GDM1 (cell line): Measurements from ENCODE around the gene SOX6.

Source experiments
- DNase-seq: peaks from one replicate; lab custom pipeline; 2025; lab: John Stamatoyannopoulos, UW

The SOX6 gene

DNA sequence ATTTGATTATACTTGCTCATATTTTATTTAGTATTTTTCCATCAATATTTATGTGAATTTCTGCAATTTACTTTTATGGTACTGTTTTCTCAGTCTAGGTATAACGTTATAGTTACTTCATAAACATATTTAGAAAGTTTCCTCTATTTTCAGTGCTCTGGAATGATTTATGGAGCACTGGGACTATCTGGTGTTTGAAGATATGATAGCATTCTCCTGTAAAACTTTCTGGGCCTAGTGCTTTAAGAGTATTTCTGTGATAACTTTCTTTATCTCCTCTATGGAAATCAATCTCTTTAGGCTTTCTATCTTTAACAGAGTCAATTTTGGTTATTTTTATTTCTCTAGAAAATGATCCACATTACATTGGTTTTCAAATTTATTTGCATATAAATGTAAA lies 85.1 kb downstream of the SOX6 start:
- no peak for DNase-seq

DNA sequence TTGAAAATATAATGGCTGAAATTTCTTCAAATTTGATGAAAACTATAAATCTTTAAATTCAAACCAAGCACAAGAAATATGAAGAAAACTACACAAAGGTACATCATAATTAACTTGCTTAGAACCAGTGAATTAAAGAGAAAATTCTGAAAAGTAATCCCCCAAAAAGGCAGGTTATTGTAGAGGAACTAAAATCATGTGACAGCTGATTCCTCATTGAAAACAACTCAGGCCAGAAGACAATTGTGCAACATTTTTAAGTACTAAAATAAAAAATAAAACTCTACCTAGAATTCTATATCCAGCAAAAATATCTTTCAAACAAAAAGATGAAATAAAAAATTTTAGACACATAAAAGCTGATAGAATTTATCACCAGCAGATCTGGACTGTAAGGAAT lies 90.3 kb downstream of the SOX6 start:
- no peak for DNase-seq

DNA sequence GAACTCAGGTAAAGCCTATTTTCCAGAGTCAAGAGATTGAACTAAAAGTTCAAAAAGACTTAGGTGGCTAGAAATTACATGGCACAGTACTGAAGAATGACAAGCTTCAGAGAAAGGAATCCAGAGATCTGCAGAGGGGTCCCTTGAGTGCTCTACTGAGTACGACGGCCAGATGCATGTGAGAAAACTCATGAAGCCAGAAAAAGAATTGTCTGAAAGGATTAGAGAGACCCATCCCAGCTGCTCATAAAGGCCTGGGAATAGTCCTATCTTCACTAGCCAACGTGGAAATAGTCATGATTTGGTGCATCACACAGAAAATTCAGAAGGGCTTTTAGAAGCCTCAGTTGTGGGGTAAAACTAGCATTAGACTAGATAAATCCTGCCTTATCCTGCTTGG lies 91.3 kb downstream of the SOX6 start:
- no peak for DNase-seq

DNA sequence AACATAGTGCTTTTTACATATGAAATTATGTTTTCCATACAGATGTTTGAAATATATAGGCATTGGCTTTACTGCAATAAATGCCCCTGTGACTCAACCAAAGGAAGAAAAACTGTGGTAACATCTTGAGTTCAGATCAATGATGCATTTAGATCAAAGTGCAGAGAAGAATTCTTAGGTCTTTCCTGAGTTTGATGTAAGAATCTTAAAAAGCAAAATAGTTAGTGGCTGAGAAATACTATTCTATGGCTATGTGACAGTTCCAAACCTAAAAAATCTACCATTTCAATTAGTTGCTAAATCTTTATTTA lies 93.7 kb downstream of the SOX6 start:
- no peak for DNase-seq

DNA sequence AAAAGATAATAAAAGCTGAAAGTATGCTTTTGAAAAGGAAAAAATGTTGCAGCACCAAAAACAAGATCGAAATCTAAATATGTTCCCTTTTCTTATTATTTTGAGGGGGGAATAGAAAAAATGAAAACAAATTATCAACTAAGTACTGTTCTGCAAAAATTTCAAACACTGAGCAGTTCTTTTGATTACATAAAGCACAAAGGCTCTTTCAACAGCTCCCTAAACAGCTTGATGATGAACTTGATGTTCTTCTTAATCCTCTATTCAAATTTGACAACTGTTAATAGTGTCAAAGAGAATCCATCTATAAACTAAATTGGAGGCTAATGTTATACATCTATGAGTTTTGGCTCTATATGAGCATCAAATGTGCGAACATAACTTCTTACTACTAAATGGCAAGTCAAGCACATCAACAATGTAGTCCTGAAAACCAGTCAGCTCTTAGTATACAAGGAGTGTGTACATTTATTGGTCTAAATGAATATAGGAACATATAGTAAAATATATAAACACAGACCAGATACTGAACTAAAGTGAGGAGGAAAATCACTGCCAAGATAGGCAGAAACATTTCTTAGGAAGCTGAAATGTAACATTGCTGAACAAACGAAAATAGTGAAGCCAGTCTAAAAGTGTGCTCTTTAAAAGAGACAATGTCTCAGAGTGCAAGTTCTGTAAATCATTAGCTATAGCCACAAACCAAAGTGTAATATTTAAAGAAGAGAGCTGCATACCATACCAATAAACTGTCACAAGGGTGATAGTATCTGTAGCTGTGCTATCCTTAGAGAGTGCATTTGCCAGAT lies 94.3 kb downstream of the SOX6 start:
- DNase-seq: no peak

DNA sequence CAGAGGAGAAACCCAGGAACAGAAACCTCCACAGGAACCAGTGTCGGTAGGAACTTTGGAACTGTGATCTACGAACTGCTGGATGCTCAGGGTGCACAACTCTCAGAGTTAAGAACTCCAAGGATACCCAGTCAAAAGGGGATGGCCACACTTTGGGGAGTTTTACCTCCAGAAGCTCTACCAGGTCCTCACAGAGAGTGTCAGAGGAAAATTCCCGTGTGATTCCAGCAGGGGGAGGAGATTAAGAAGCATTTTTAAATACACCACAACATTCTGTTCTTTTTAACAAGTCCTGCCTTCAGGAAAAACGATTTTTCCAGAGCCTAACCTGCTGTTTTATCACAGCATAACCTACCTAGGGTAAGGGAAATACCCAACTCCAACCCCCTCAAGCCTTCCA lies 104.0 kb downstream of the SOX6 start:
- no peak for DNase-seq

DNA sequence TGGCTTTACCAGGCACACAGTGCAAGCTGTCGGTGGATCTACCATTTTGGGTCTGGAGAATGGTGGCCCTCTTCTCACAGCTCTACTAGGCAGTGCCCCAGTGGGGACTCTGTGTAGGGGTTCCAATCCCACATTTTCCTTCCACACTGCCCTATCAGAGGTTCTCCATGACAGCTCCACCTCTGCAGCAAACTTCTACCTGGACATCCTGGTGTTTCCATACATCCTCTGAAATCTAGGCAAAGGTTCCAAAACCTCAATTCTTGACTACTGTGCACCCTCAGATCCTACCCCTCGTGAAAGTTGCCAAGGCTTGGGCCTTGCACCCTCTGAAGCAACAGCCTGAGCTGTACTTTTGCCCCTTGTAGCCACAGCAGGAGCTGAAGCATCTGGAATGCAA lies 108.1 kb downstream of the SOX6 start:
- no peak for DNase-seq

DNA sequence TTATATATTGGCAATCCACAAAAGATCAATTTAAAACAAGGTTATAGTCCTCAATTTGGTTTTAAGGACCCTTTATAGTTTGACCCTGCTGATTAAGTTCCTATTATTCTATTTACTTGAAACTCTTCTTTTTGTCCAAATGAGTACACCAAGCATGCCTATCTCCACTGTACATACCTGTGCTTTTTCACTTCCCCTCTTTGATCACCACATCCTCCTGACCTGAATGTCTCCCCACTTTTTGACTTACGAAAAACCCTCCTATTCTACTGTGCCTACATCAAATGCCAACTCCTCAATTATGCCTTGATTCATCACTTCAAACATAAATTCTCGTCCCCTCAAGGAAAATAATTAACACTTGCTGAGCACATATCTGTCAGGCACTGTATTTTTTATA lies 113.5 kb downstream of the SOX6 start:
- no peak for DNase-seq

DNA sequence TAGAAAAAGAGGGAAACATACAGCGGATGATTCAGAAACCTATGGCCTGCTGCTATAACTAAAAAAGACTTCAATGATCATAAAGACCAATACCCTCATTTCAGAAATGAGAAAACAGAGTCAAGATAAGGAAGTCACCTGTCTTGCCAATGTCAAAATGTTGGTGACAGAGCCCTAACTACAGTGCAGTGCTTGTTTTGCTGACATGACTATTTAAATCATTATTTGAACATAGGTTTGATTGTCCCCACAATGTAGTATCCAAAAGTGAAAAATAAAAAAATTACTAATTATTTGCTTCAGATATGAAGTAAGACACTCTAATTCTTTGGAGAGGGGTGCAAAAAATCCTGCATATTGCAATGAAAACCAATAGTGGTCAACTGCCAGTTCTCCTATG lies 115.7 kb downstream of the SOX6 start:
- DNase-seq: no peak

DNA sequence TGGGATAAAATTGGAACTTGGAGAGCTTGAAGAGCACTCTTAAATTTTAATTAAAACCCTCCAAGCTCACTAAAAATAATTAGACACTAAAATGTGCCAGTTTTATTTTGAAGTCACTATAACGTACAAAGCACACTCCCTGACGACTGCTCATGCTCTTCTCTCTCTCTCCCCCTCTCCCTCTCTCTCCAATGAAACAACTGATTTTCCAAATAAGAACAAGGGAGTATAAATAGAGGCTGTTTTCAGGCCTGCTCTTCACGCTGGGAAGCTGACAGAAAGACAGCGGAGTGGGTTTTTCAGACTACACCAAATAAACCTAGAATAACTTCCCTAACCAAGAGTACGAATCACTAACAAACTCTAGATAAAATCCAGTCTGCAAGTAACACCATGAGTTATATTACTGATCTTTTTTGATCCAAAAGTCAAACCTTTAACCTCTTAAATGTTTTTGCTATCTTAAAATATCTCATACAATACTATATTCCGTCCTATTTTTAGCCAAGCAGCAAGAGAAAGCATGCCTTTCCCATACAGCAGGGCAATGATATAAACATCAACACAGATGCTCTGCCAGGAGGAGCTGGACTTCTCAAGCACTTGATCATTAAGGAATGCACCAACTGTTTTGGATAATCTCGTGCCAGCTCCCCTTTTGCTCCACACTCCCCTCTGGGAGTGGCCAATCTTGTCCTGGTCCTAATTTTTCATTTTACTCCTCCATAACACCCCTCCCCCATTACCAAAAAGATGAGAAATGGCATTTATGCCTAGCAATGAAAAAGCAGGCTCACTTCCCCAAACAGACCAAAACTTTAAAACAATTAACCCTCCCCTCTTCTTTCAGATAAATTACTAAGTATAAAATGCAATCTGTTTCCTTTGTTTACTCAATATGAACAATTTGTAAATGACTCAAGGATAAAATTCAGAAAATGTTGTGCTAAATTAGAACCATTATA lies 116.9 kb downstream of the SOX6 start:
- no peak for DNase-seq

DNA sequence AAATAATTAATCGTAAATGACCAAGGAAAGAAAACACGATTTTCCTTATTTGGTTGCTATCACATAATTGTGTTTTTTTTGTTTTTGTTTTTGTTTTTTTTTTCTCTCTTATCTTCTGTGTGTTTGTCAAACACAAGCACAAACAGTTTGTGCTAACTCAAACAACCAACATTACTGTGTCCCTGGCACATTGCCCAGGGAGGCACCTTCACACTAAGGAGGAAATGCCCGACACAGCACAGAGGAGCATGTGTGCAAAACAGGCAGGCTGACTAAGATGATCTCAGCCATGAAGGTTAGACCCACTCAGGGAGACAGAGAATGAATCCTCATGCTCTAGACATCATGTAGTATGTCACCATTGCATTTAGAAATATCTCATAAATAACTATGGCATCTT lies 130.1 kb downstream of the SOX6 start:
- DNase-seq: no peak

DNA sequence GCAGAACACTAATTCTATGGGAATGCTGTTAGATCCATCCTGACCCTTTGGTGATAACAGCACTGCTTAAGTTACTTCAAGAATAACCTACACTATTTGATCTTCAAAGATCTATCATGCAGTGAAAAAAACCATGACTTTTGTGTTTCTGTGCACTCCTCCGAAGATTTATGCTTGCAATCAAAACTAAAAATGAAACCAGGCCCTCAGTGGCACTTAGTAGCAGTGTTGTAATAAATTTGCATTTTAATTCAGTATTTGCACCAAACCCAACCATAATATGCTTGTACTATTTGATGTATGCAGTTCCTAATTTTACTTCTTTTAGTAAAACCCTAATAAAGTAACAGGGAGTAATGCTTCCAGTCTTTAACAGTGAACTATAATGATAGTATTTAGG lies 130.7 kb downstream of the SOX6 start:
- DNase-seq: no peak

DNA sequence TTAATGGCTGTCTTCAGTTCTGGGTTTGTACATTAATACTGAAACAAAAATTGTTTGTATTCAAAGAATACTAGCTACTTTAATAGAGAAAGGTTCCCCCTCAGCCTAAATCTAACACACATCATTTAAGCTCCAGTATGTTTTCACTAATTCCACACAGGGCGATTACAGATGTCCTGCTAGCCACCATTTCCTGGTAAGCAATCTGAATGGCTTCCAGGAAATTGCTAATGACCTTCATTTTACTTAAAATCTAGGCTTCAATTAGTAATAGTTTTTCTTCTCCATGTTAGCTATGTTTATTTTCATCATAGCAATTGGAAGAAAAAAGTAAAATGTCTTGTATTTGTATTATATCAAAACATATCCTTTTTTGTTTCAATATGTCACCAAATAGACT lies 132.8 kb downstream of the SOX6 start:
- DNase-seq: no peak

DNA sequence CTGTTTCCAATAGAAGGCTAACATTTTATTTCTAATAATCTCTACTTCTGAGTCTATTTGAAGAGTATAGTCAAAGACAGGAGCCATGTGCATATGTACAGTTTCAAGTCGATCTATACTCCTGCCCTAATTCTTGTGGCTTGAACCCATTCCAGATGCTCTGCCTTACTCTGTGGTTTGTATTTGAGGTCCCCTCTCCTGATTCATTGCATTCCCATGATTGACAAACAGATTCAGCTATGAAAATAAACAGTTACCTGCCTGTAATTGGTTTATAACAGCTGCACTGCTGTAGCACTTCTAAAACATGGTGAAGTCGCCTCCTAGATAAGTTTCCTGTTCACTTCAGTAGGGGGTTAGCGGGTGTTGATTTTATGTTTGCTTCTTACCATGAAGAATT lies 138.7 kb downstream of the SOX6 start:
- no peak for DNase-seq

DNA sequence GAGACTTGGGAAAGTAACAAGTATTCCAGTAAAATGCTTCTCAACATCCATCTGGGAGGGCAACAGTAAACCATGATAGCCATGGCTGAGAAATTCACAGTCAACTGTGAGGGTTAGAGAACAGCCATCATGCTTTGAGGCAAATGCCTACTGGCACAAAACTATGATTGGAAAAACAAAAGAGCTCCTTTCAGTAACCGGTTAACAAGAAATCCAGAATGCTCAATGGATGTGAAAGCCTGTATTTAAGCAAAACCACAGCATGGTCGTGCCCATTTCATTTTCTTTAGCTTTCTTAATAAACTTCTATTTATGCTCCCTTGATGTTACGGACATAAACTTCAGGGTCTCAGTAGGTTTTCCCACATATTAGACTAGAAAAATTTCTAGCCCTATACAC lies 139.5 kb downstream of the SOX6 start:
- DNase-seq: no peak

DNA sequence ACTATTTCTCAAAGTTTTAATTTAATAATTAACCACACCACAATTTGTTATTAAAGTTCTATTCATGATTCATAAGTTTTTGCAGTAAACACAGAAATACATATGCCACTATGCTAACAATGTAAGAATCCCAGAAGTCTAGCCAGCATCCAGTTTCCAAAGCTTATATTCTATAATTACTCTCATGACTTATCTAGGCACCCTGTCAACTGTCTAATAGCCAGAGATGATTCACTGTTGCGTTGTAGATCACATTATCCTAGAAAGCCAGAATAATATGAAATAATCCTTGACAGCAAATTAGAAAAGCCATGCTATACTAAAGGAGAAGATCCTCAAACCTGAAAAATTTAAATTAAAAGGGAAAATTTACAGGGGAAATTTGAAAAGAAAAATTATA lies 141.0 kb downstream of the SOX6 start:
- DNase-seq: no peak

DNA sequence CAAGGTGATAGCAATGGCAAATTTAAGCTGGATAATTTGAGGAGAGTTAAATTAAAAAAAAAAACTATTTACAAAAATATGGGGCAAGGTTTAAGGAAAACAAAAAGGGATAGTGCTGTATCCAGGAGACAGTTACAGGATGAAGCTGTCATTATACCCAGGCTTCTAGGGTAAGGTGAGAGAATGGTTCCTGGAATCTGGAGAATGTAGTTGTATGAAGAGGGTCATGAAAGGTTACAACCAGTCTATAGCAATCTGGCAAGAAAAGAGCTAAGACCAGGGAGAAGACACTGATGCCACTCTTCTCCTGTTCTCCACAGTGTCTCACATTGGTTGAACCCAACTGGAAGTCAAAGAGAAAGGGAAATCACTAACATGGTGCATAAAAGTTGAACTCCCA lies 144.9 kb downstream of the SOX6 start:
- no peak for DNase-seq

DNA sequence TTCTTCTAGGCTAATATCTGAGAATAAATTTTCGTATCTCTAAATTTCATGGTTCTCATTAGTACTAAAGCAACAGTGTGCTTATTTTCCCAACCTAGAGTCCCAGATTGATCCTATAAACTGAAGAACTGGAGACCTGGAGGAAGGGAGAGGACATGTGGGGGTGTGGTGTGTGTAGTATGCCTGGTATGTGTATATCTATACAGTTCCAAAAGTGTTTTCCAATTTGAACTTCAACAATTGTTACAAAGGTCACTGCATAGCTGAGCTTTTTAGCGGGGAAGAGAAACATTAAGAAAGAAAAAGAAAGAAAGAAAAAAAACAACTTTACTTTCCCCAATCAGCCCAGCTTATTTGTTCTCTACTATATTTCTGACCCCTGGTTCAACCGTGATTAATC lies 152.1 kb downstream of the SOX6 start:
- no peak for DNase-seq

DNA sequence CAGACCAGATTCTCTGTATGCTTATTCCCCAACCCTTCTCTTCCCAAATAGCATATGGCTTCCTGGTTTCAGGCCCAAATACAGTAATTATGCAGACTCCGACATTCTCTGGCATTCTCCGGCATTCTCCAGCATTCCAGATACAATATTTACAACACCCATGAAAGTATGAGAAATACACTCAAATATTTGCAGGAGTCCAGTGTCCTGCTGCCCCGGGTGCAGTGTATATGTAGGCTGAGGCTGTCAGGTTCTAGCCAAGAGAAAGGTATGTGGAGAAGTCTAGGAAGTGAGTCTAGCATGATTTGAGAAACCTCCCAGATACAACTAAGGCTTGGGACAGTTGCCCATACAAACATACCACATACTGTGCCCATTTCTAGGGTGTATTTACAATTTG lies 160.7 kb downstream of the SOX6 start:
- no peak for DNase-seq

DNA sequence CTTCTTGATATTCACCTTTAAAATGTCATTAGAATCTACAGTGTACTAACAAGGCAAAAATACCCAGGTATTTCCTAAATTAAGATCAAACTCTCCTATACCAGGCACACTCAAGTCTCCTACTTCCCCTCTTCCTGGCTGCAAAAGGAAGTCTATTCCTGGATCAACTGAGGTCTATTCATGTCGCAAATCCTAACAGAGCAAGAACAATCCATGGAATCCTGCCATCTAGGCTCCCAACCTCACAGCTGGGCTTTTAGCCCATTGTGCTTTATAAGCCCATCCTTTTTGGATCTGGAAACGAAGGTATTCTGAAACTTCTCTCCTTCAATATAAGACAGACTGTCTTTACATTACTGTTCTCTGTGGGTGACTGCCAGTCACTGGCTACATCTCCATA lies 161.8 kb downstream of the SOX6 start:
- DNase-seq: no peak

DNA sequence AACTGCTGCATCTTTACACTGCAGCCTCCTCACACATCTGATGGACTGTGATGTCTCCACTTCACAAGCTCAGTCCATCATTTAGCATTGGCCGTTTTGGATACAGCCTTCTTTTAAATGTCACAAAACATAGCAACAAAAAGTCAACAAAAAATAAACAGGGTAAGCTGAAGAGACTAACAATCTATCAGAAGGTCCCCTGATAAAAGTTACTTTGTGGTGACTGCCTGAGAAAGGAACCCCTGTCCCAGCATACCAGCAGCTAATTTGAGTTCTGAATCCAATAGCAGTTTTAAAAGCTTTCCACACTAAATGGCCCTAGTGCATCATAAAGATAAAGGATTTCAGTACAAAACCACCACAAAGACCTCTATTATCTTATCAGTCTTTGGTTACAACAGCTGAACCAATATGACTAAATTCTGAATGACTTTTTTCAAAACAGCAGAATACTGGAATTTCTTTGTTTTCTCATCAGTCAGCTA lies 162.4 kb downstream of the SOX6 start:
- no peak for DNase-seq

DNA sequence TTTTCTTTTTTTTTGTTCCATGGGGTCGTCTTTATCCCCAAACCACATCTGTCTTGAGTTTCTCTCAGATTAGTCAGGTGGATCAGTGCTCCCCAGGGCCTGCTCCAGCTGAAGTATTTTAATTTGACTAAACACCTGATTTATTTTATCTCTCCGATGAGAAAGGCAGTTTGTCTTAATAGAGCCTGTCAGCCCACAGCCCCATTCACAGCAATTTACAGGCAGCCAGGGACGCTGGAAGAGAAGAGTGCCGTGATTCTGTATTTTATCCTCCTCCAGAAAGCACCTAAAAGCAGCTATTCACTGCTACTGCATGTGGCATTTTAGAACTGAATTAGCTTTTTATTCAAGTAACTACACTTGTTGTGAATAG lies 164.5 kb downstream of the SOX6 start:
- DNase-seq: no peak

DNA sequence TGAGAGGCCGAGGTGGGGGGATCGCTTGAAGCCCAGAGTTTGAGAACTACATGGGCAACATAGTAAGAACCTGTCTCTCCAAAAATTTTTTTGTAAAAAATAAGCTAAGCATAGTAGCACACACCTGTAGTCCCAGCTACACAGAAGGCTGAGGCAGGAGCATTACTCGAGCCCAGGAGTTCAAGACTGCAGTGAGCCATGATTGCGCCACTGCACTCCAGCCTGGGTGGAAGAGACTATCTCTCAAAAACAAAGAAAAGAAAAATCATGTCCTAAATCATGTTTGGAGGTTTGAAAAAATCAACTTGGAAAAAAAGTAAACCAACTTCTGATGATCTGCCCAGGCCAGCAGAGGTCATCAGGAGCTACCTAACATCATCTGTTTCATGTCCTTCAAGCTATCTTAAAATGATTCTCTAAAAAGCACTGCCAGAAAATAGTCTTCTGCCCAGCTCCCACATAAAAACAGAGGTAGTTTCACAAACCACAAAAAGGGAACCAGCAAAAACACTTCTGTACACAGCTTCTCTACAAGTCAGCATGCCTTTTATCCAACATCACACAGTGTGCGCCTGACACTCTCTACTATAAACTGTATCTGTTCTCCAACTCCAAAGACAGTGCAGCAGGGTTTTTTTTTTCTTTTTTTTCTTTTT lies 165.0 kb downstream of the SOX6 start:
- DNase-seq: no peak
